K562 (cell line): Measurements from ENCODE around the gene CUTA. TPM values are rescaled to one million over a fixed set of nuclear protein-coding genes. Genes with fewer than 3 reads are reported as not detected.
A peak's percentile ranks its signal among the peaks of the same experiment; 100 is the strongest.

Source experiments
- ZNF324 ChIP-seq: fragments of 250-450 bp; sonication (Bioruptor Pico); IDR thresholded peaks from 2 replicates; pipeline ENCODE4 v1.4.0; 2020; ENCODE audit warnings: mild to moderate bottlenecking
- polyA plus RNA-seq, 8 experiments: library from polyadenylated mRNA; depleted of rRNA in 4 of 8; stranded (reverse) in 5 of 8; unstranded in 3 of 8; fragments of >200 nt; fragmentation: Nextera tagmentation in 2 of 8; fragmentation: Illumina TruSeq in 1 of 8; extraction: Ambion mirVana in 2 of 8; extraction: Trizol in 1 of 8; gene quantifications; 2 replicates each; pipeline versions ENCODE4 v1.2.1 to v1.2.3, GENCODE V29; 2011 to 2014; ENCODE audit warnings: inconsistent platforms in 1 of 8, missing spikeins in 1 of 8
- total RNA-seq, 7 experiments: library from RNA; depleted of rRNA in 6 of 7; stranded (reverse); fragments of >200 nt in 6 of 7; fragmentation: Illumina TruSeq in 2 of 7; extraction: Trizol in 2 of 7; gene quantifications; 2 replicates each; pipeline versions ENCODE4 v1.2.1 to v1.2.3, GENCODE V29; 2011 to 2021; ENCODE audit warnings: low replicate concordance in 1 of 7
- TF ChIP-seq, protein P1 (sequence below), 2 experiments: fragments of 450-650 bp; formaldehyde crosslinking in 1 of 2; IDR thresholded peaks; 2 replicates each; pipeline versions ENCODE4 v1.4.0 to v1.6.1; 2014 to 2020; ENCODE audit warnings: mild to moderate bottlenecking in 2 of 2, borderline replicate concordance in 1 of 2, low read depth in 1 of 2
- TF ChIP-seq, protein P2 (sequence below): sonication (generic); IDR thresholded peaks from 2 replicates; pipeline ENCODE4 v1.6.1; 2016

Gene CUTA
- total and polyA plus RNA-seq, 9 of the 15 experiments (the other 6 are each of a cell fraction or from before 2014, with no cell fraction given): 166 to 682 (median 310) TPM

GRCh38 chr6:33372526-33373123, 45.3 kb downstream of the CUTA start (continued):
- TF ChIP-seq, protein P1, sequence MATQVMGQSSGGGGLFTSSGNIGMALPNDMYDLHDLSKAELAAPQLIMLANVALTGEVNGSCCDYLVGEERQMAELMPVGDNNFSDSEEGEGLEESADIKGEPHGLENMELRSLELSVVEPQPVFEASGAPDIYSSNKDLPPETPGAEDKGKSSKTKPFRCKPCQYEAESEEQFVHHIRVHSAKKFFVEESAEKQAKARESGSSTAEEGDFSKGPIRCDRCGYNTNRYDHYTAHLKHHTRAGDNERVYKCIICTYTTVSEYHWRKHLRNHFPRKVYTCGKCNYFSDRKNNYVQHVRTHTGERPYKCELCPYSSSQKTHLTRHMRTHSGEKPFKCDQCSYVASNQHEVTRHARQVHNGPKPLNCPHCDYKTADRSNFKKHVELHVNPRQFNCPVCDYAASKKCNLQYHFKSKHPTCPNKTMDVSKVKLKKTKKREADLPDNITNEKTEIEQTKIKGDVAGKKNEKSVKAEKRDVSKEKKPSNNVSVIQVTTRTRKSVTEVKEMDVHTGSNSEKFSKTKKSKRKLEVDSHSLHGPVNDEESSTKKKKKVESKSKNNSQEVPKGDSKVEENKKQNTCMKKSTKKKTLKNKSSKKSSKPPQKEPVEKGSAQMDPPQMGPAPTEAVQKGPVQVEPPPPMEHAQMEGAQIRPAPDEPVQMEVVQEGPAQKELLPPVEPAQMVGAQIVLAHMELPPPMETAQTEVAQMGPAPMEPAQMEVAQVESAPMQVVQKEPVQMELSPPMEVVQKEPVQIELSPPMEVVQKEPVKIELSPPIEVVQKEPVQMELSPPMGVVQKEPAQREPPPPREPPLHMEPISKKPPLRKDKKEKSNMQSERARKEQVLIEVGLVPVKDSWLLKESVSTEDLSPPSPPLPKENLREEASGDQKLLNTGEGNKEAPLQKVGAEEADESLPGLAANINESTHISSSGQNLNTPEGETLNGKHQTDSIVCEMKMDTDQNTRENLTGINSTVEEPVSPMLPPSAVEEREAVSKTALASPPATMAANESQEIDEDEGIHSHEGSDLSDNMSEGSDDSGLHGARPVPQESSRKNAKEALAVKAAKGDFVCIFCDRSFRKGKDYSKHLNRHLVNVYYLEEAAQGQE (IDR thresholded peaks at IDR 0.05; ENCODE audit: borderline replicate concordance): 0 out of 2 replicates have a peak, but pooled peaks have one; percentile 9
- TF ChIP-seq, protein P1 (CRISPR knock-in tag; IDR thresholded peaks at IDR 0.05; ENCODE audit: low read depth): no peak
- TF ChIP-seq, protein P2, sequence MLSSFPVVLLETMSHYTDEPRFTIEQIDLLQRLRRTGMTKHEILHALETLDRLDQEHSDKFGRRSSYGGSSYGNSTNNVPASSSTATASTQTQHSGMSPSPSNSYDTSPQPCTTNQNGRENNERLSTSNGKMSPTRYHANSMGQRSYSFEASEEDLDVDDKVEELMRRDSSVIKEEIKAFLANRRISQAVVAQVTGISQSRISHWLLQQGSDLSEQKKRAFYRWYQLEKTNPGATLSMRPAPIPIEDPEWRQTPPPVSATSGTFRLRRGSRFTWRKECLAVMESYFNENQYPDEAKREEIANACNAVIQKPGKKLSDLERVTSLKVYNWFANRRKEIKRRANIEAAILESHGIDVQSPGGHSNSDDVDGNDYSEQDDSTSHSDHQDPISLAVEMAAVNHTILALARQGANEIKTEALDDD: peak; percentile 84
- no peak for TF ChIP-seq ZNF324 (CRISPR knock-in tag)
